ENCODE results near the gene MC4R.

The MC4R gene

DNA sequence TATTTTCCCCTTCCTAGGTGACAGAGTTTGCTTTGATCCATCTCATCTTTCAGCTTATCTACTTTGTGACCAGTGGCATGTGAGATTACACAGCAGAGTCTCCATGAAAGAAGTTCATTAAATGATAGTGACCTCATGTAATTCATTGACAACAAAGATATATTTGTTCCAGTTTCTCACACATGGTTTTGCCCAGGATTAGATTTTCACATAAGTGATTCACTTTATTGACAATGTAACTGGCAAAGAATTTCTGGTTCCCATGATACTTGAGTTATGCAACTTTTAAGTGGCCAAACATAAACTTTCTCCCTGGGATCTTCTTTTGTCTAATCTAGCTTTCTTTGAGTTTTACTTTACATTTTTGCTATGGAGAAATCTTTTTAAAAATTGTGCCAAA is 50.0 kb downstream of the MC4R start:
- no peak for DNase-seq

Measured in suppressor macrophage treated with lipopolysaccharide for 1 hour (primary cell).